Measurements from ENCODE around the gene CORO2A. TPM values are rescaled to one million over a fixed set of nuclear protein-coding genes. Genes with fewer than 3 reads are reported as not detected.

CORO2A gene
- total RNA-seq, 1 donor, result 0.36 TPM

DNA sequence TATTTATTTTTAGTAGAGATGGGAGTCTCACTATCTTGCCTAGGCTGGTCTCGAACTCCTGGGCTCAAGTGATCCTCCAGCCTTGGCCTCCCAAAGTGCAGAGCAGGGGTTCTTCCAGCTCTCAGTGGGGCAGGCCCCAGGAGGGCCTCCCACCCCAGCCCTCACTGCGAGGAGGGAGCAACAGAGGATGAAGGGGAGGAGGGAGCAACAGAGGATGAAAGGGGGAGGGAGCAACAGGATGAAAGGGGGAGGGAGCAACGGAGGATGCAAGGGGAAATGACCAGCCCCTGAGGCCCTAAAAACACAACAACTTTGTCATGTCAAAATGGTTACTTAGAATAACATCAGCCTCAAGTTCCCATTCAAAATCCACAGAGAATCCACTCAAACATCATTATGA lies 83.4 kb downstream of the CORO2A start:
- TF ChIP-seq, protein P1, sequence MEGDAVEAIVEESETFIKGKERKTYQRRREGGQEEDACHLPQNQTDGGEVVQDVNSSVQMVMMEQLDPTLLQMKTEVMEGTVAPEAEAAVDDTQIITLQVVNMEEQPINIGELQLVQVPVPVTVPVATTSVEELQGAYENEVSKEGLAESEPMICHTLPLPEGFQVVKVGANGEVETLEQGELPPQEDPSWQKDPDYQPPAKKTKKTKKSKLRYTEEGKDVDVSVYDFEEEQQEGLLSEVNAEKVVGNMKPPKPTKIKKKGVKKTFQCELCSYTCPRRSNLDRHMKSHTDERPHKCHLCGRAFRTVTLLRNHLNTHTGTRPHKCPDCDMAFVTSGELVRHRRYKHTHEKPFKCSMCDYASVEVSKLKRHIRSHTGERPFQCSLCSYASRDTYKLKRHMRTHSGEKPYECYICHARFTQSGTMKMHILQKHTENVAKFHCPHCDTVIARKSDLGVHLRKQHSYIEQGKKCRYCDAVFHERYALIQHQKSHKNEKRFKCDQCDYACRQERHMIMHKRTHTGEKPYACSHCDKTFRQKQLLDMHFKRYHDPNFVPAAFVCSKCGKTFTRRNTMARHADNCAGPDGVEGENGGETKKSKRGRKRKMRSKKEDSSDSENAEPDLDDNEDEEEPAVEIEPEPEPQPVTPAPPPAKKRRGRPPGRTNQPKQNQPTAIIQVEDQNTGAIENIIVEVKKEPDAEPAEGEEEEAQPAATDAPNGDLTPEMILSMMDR (IDR thresholded peaks at IDR 0.05; ENCODE audit: insufficient read depth, low read length), result no peak
- no peak for DNase-seq (ENCODE audit: low read depth)
- H3K4me3 ChIP-seq (ENCODE audit: low read depth, low read length), result no peak overlapping the region

DNA sequence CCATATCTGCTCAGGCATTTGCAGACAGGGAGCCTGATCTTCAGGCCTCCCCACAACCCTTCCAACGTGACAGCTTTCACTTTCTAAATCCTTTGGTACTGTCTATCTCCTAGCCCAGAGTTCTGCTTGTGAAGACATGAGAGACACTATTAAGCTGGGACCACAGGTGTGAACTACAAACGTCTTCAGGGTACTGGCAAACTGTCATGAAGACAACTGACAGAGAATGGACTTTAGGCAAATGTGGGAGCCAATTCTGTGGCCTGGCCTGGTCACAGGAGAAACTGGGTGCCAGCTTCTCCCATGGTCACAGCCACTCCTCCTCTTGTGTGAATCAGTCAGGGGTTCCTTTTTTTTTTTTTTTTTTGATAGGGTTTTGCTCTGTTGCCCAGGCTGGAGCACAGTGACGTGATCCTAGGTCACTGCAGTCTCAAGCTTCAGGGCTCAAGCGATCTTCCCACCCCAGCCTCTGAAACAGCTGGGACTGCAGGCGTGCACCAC lies 83.9 kb downstream of the CORO2A start:
- H3K4me3 ChIP-seq (ENCODE audit: low read depth, low read length), result no peak overlapping the region
- TF ChIP-seq, protein P1 (IDR thresholded peaks at IDR 0.05; ENCODE audit: insufficient read depth, low read length), result no peak
- no peak for DNase-seq (ENCODE audit: low read depth)

DNA sequence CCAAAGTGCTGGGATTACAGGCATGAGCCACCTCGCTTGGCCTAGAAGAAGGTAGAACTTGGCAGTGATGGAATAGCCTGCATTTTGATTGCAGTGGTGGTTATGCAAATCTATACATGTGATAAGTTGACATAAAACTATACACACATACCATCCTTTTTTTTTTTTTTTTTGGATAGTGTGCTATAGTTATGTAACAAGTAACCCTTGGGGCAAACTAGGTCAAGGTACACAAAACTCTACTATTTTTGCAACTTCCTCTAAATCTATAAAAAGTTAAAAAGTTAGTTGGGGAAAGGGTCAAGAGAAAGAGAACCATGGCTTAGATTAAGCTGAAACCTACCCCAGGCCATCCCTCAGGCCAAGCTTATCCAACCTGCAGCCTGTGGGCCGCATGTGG lies 84.5 kb downstream of the CORO2A start:
- no peak overlapping the region for H3K4me3 ChIP-seq (ENCODE audit: low read depth, low read length)
- TF ChIP-seq, protein P1 (IDR thresholded peaks at IDR 0.05; ENCODE audit: insufficient read depth, low read length), result no peak
- DNase-seq (ENCODE audit: low read depth), result no peak

DNA sequence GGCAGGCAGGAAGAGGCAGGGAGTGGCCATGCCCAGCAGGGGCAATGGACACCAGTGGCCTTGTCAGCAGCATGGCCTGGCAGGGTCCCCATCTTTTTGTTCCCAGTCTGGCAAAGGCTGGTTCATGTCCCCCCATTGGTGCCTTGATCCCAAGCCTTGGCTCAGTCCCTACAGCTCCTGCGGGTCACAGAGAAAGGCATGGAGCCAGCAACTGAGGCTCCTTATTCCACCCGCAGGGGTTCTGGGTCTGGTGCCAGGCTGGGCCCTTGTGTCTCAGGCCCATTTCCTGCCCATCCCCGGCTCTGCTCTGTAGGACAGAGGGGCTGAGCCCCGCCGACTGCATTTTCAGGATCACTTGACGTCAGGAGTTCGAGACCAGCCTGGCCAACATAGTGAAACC lies 87.4 kb downstream of the CORO2A start:
- DNase-seq (ENCODE audit: low read depth), result no peak
- no peak overlapping the region for H3K4me3 ChIP-seq (ENCODE audit: low read depth, low read length)
- TF ChIP-seq, protein P1 (IDR thresholded peaks at IDR 0.05; ENCODE audit: insufficient read depth, low read length), result no peak

DNA sequence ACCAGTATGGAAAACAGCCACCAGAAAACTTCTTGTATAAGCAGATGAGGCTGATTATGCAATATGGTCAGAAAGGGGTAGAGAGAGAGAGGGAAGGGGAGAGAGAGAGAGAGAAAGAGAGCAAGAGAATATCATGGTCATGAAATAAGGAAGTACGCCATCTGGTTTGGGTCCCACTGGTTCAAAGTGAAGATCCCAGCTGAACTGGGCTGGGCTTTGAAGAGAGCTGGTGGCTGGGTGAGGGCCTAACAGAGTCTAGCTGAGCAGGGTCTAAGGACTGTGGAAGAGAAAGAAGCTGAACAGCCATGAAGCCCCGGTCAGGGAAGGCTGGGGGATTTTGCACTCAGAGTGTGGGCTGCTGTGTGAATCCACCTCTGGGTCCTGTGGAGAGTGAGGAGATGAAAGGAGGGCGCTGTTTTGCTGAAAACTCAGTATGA lies 88.0 kb downstream of the CORO2A start:
- TF ChIP-seq, protein P1 (IDR thresholded peaks at IDR 0.05; ENCODE audit: insufficient read depth, low read length), result no peak
- no peak overlapping the region for H3K4me3 ChIP-seq (ENCODE audit: low read depth, low read length)
- no peak for DNase-seq (ENCODE audit: low read depth)

DNA sequence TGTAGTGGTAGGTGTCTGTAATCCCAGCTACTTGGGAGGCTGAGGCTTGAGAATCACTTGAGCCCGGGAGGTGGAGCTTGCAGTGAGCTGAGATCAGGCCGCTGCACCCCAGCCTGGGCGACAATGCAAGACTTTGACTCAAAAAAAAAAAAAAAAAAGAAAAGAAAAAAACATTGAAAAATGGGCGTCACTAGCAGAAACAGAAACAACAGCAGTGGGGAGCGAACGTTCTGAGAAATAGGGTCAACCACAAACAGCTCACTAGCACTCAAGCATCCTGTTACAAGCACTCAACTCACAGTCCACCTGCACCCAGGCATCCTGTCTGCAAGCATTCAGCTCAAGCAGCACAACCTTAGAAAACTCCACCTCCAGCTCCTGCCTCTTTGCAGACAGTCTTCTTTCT lies 90.6 kb downstream of the CORO2A start:
- TF ChIP-seq, protein P1 (IDR thresholded peaks at IDR 0.05; ENCODE audit: insufficient read depth, low read length), result no peak
- DNase-seq (ENCODE audit: low read depth), result no peak
- no peak overlapping the region for H3K4me3 ChIP-seq (ENCODE audit: low read depth, low read length)

DNA sequence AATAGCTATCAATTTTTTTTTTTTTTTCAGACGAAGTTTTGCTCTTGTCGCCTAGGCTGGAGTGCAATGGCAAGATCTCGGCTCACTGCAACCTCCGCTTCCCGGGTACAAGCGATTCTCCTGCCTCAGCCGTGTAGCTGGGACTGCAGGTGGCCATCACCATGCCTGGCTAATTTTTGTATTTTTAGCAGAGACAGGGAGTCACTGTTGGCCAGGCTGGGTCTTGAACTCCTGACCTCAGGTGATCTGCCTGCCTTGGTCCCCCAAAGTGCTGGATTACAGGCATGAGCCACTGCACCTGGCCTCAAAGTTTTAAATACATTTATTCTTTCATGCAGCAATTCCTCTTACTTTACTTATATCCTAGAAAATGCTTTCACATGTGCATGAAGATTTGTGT lies 91.0 kb downstream of the CORO2A start:
- DNase-seq (ENCODE audit: low read depth), result no peak
- TF ChIP-seq, protein P1 (IDR thresholded peaks at IDR 0.05; ENCODE audit: insufficient read depth, low read length), result no peak
- H3K4me3 ChIP-seq (ENCODE audit: low read depth, low read length), result no peak overlapping the region

Data from fibroblast of the aortic adventitia (primary cell).